Activated CD4-positive, alpha-beta T cell treated with anti-CD3 and anti-CD28 coated beads for 1 hour (primary cell): ENCODE data around the gene SFMBT2.
"Not testable (repeated sequence)": the region's sequence is repeated elsewhere in the genome, so short reads cannot be mapped to it uniquely, and the experiment has no call there.

ENCODE experiments used
- DNase-seq: peaks from one replicate; pipeline ENCODE4 v3.0.0-alpha.2; 2020

Gene SFMBT2

DNA sequence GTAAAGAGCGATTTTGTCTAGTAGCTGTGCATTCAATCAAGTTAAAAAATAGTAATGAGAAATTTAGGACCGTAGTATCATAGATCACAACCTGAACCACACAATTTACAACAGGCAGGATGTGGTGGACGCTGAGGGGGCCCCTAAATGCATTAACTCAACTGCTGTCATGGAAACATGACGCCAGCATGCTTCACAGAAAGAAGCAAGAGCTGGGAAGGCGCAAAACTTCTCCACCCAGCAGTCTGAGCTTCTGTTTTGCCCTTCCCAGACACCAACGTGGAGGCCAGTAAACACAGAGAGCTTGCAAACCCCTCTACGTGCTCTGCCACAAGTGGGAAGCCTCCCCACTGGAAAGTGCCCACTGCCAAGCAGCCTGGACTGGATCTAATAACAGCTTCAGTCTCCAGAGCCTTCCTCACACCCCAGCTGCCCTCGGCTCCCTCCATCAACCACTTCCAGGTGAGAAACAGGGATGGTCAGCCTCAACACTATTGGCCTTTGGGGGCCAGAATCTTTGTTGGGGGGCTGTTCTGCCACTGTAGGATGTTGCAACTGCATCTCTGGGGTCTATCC, 151.8 kb downstream of the SFMBT2 start:
- DNase-seq: peak; percentile 52

DNA sequence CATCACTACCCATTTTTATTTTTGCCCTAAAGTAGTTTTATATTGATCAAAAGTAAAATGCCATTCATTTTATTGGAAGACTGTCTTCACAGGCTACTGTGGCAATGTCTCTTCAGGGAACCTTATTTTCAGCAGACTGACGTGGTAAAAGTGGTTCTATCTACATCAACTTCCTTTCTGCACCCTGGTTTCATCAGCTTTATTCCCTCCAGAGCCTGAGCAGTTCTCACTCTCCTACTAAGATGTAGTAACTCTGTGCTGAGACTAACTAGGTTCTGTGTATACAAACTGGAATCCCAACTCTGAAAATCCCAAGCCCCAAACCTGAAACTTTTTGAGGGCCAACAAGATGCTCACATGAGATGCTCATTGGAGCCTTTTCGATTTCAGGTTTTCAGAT, 155.3 kb downstream of the SFMBT2 start:
- no peak for DNase-seq

DNA sequence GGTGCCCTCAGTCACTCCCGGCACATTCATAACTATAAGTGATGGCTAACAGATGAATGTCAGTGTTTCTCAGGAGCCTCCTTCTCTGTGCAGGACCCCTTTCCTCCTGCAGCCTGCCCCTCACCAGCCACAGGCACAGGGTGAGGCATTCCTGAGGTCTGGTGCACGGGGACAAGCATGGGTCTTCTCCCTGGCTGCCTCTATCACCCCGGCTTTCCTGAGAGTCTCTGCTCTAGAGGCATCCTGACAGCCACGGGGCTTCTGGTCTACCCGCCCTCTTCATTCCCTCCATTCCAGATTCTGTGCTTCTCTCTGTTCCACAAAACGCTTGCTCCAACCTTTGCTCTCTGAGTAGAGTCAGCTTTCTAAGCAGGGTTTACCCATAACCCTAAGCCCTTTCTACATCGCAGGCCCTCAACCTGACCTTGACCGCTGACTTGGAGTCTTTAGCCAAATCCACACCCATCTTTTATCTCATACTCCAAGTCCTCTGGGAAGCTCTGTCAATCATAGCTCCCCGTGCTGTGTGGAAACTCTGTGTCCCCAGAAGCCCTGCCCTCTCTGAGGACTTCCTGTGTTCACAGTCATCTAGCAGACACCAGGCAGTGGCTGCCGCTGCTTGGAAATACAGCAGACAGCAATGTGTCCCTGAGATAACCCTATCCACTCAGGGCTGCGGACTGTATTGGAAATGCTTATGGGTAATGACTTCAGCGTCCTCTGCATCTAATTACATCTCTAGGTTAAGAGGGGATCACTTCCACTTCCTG, 159.0 kb downstream of the SFMBT2 start:
- DNase-seq: no peak

DNA sequence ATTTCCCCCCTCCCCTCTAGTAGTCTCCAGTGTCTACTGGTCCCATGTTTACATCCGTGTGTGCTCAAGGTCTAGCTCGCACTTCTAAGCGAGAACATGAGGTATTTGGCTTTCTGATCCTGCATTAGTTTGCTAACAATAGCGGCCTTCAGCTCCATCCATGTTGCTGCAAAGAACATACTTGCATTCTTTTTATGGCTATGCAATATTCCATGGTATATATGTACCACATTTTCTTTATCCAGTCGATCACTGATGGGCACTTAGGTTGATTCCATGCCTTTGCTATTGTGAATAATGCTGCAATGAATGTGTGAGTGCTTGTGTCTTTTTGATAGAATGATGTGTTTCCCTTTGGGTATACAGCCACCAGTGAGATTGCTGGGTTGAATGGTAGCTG, 160.6 kb downstream of the SFMBT2 start:
- no peak for DNase-seq

DNA sequence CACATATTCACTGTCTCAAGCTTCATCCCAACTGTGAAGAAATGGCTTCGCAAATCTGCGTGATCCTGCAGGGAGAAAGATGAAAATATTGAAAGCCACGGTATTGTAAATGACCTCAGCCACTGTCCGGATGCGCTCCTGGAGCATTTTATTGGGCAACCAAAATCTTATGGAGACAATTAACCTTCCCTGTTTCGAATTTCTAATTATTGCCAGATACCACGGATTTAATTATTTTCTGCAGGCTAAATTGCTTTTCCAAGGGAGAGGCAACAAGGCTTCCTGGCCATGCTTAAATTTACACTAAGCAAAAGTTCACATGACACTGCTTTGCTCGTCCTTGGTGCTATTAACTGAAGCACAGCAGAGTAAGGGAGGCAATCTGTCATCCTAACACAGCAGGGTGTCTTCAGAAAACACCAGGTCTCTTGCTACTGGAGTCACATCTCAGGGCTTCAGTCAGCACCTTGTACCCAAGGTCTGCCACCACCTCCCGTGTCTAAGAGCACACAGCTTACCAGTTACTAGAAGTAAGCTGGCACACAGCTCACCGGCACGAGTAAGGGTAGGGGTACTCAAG, 162.2 kb downstream of the SFMBT2 start:
- DNase-seq: no peak

DNA sequence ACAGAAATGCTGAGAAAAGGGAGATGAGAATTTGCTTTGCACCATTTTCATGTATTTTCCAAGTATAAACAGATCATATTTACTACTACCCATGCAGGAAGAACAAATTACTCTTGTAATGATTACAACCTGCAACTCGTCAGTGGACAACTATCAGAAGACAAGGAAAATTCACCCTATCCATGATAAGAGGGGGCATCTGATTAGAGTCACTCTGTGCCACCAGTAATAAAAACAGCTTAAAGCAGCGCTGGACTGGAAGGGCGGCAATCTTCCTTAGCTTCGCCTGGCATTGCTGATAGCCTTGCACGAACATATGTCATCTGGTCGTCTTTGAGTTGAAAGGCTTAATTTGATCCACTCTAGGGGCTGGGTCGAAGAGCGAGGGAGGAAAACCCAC, 162.7 kb downstream of the SFMBT2 start:
- no peak for DNase-seq

DNA sequence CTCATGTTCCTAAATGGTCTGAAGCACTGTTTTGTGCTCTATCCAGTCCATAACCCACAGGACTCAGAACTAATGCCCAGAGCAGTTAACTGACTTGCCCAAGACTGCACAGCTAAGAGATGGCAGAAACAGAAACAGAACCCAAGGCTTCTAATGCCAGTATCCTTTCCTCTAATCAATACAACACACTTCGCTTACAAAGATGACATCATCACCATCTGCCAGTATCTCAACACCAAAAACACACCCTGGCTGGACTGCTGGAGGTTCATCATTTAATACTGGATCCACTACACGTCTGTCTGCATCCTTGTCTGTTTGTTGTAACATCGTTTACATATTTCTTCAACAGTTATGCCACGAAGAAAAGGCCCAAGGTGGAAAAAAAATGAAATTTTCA, 165.3 kb downstream of the SFMBT2 start:
- no peak for DNase-seq

DNA sequence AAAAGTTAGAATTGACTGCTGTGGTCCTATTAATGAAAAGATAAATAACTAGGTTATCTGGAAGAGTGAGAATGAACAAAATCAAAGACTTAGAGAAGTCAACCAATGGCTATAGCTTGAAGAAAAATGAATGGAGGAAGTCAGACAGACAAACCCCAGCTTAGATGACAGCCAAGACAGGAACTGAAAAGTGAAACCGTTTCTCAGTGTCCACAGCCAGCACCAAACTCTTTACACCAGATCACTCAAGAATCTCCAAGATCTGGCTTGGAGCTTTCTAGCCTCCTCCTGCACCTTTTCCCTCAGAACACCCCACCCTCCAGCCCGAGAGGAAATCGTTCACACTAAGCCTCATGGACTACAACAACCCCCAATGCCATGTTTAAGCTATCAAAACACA, 167.0 kb downstream of the SFMBT2 start:
- DNase-seq: no peak

DNA sequence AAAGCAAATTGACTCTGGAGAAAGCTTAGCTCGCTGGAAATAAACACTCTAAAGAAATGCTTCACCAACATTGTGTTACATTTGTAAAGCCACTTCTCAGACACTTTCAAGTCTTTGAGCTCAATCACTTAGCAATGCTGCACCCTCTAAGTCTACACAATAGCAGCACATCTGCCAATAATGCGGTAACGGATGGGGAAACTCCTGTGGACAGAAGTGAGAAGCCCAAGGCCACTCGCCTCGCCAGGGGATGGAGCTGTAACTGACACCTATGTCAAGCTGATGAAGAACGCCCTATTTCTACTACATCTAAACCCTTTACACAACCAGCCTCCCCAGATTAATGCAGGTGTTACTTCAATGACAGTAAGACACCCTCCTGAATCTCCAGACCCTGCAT, 167.7 kb downstream of the SFMBT2 start:
- DNase-seq: no peak

DNA sequence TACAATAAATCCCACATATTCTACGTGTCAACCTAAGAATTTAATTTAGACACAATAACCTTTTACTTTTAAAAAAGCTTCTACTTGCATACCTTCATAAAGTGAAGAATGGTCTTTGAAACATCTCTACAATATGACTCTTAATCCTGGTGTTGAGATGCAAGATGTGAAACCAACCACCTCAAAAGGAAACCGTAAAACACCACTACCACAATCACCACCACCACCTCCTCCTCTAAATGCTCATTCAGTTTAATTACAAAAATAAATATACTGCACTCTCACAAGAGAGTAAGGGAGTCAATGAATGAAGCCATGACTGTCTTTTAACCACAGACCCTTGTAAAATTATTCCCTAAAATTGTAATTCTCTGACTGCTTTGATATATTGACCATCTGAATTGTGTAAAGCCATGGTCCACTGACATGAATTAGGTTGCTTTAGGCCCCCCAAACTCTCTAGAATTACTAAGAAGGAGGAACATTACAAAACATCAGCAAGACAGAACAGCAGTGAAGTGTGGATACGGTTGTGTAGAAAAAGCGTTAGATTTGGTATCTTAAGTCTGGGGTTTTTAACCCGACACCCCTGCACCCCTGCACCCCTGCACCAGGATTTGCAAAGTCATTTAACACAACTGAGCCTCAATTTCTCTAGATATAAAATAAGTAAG, 171.4 kb downstream of the SFMBT2 start:
- DNase-seq: no peak

DNA sequence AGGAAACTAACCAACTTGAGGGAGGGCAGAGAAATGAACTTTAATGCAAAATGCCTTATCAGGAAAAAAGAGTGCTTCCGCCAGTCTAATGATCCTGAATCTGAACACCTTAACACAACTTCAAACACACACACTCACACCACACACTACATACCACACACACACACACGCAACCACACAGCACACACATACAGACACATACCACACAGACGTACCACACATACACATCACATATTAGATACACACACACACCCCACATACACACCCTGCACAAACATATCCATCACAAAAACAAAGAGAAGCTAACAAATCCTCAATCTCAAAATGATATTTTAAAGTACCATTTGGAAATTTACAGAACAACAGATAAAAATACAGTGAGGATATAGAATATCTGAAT, 175.5 kb downstream of the SFMBT2 start:
- no peak for DNase-seq

DNA sequence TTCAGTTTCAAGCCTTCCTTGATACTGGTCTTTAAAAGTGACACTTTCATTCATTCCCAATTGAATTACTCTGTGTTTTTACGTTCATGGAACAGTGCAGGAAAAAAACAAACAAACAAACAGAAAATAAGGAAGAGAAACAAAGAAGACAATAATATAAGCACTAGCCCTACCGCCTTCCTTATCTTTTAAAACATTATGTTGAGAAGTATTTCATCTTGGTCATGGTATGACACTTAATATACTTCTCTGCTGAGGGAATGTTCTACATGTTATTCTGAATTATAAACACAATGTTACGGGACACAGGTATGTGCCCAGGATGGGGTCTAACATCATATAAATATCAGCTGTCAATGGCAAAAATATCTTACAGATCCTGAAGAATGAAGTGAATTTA, 176.7 kb downstream of the SFMBT2 start:
- no peak for DNase-seq

DNA sequence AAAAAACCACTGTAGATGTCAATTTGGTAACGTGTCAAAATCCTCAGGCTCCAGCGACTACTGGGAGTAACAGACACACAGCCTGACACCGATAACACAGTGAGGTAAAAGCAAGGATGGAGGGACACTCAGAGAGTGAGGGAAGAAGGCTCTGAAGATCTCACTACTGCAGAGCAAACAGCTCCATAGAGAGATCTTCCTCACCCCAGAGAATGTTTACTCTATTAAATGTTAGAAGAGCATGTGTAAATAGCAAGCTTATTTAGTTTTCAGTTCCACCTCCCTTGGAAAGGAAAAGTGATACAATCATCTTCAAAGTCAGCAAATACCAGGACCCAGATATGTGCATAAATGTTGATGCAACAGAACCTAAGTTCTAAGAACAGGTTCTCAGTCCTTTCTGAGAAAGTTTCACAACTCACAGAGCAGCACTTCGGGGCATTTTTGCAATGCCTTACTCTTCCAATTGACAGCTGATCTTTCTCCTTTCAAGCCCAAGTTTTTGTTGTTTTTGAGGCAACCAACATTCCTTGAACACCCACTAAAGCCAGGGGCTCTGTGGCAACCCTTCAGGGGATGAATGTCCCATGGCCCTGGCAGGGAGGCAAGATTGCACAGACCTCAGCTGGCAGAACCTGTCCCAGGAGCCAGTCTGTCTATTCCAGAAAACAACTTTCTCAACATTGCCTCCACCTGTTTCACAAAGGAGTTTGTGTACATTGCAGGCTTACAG, 177.4 kb downstream of the SFMBT2 start:
- DNase-seq: no peak

DNA sequence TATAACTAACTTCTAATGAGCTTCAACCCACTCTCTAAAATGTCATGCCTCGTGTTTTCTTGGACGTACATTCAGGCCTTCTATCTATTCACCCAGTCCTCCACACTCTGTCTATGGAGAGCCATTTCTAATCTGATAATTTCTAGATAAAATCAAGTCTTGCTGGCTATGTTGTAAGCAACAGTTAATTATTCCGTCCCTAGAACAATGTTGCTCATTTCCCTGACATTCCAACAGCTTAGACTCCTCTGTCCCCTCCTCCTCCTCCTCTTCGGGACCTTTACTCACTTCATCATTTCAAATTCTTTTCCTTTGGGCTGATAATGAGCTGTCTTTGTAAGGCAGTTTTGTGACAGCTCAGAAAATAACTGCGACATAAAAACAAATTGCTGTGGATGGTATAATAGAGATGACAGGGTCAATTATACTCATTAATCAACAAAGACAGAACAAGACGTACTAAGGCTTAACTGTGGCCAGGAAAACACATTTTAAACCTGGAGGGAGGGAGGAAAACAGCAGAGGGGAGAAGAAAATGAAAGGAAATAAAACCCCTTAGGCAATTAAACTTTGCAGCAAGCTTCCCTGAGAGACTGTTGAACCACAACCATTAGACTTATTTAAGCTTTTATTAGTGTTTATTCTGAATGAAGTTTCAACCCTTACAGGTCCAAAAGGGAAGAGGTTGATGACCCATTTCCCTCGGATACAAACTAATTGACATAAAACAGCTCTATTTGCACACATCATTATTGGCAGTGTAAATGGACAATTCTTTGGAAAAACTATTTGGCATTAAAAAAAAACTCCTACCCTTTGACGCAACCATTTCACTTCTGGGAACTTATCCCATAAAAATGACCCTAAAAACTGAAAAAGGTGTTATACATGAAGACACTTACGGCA, 179.1 kb downstream of the SFMBT2 start:
- no peak for DNase-seq

DNA sequence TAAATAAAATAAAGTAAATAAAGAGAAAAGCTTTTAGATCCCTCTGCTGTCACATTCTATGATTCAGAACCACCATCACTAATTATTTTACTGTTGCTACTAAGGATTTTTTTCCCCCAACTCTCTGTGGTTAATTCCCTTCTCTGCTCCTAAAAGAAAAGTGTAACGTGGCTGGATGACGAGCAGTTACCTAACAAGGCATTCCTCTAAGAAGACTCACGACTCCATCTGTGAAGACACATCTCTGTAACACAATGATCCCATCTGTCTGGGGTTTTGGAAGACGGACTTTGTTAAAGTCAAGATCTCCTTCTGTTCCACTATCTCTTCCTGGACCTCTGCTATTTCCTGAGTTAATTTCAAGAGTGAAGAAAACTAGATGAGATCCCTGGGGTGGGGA, 179.9 kb downstream of the SFMBT2 start:
- DNase-seq: no peak

DNA sequence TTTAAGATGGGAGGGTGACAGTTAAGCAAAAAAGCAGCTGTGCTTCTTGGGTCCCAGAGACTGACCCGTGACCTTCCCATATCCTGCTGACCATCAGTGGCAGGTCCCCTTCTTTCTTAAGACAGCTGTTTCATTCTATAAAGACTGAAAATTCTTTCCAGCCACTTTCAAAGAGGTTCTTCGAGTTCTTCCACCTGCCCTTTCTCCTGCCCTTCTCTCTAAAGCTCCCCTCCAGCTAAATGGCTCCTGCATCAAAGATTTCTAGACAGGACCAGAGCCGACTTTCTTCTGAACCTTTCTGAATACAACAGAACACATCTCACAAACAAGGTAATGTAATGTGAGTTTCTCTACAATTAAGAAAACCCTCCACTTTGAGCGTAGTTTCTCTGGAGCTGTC, 180.8 kb downstream of the SFMBT2 start:
- no peak for DNase-seq

DNA sequence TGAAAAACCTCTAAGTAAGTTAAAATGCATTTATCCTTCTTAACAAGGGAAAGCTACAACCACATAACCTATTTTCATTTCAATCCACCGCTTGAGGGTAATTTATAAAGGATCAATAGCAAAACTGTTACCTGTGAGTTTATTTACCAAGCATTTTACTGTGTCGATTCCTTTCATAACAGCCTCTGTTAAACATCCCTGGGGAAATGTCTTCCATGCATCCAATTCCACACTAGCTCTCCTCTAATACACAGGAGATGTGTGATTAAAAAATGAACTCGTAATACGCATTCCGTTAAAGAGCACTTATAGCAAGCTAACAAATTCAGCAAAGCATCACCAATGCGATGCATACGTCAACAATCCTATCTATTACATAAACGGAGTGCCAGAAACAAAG, 185.7 kb downstream of the SFMBT2 start:
- DNase-seq: no peak

DNA sequence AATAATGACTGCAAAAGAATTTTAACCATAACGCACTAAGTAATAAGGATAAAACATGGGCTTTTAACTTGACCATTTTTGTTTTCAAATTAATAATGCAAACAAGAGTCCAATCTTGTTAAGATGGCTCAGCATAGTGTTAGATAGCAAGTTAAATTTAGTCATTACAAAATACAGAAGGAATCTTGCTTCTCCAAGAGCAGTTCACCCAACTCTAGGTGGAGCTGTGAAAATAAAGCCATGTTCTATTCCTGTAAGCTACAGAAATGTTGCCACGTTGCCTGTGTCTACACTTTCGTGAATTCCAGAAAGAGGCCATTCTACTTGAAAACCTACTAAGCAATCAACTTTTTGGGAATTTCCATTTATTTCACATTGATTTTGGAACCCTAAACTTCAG, 191.9 kb downstream of the SFMBT2 start:
- no peak for DNase-seq

DNA sequence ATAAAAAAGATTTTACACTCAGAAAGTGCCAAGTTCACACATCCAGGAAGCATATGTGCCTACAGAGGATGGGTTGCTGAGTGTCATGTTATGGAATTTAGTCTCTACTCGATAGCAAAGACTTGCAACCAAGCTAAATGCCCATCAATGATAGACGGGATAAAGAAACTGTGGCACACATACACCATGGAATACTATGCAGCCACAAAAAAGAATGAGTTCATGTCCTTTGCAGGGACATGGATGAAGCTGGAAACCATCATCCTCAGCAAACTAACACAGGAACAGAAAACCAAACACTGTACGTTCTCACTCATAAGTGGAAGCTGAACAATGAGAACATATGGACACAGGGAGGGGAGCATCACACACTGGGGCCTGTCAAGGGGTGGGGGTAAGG, 198.1 kb downstream of the SFMBT2 start:
- DNase-seq: not testable (repeated sequence)

DNA sequence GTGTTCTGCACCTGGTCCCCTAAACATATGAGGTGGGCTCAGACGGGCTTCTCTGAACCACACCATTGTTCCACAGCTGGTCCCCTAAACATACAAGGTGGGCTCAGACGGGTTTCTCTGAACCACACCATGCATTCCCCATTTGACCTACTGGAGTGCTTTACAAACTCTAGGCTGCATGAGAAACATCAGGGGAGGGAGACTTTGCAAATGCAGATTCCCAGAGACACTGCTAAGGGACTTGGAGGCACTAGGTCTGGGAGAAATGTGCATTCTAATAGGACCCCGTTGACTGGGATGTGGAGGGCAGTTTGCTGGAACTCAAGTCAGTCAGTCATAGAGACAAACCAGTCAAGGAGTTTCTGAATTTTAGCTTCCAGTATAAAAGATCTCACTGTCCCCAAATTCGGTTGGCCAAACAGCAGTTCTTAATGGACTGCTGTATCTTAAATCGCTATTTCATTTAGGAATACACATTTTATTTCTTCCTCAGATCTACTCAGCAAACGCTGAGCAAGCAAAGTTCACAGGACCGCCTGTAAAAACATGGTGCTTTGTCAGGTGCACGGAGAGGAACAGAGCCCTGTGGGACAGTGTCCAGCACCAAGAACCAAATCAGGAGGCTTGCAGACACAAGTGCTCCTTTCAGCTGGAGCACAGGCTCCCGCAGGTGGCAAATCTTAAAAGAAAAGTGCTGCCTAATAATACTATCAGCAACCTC, 198.8 kb downstream of the SFMBT2 start:
- no peak for DNase-seq

DNA sequence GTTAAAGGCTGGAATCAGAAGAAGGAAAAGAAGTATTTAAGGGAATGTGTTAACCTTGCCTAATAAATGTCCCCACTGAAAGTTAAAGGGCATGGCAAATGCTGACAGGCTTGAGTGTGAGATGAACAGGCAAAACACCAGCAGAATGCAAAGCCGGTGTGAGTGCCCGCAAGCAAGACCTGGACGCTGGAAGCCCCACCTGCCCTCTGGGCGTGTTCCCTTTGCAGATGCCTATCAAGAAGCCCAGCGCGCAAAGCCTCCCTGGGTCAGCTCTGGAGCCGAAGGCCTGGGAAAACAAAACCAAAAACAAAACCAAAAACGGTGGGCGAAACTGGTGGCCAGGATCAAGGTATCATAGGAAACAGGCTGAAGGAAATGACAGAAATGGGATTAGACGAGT, 200.3 kb downstream of the SFMBT2 start:
- no peak for DNase-seq

DNA sequence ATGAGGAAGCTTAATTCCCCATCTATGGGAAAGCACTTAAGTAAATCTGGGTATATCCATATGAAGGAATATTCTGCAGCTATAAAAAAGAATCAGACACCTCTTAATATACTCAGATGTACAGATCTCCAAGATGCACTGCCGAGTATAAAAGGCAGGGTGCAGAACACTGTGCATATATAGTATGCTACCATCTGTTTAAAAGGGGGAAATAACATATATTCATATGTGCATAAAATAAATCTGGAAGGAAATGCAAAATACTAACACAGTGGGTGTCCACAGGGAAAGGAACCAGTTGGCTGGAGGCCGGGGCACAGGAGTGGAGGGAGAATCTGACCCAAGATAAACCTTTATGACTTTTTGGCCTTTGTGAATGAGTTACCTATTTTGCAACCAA, 201.4 kb downstream of the SFMBT2 start:
- no peak for DNase-seq
